ENCODE data around the gene RNLS.

DNA sequence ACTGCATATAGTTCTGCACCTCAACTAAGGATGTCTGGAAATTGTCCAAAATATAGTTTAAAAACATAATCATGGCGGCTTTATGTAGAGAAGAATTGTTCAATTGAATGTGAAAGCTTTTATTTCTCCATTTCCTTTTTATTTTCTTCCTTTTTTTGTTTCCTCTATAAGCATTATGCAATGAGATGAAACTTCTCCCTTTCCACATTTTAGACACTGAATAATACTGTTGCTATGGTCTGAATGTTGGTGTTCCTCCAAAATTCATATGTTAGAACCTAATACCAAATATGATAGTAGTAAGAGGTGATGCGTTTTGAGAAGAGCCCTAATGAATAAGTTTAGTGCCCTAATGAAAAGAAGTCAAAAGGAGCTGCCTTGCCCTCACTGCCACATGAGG is 175.0 kb downstream of the RNLS start:
- TF ChIP-seq POLR2AphosphoS5 (IDR thresholded peaks at IDR 0.05; ENCODE audit: low read depth, low read length): no peak
- TF ChIP-seq POLR2A (IDR thresholded peaks at IDR 0.05; ENCODE audit: low read depth, low read length): no peak
